ENCODE results near the gene ACP7.
"Not testable (repeated sequence)": the region's sequence is repeated elsewhere in the genome, so short reads cannot be mapped to it uniquely, and the experiment has no call there.

The ACP7 gene

DNA sequence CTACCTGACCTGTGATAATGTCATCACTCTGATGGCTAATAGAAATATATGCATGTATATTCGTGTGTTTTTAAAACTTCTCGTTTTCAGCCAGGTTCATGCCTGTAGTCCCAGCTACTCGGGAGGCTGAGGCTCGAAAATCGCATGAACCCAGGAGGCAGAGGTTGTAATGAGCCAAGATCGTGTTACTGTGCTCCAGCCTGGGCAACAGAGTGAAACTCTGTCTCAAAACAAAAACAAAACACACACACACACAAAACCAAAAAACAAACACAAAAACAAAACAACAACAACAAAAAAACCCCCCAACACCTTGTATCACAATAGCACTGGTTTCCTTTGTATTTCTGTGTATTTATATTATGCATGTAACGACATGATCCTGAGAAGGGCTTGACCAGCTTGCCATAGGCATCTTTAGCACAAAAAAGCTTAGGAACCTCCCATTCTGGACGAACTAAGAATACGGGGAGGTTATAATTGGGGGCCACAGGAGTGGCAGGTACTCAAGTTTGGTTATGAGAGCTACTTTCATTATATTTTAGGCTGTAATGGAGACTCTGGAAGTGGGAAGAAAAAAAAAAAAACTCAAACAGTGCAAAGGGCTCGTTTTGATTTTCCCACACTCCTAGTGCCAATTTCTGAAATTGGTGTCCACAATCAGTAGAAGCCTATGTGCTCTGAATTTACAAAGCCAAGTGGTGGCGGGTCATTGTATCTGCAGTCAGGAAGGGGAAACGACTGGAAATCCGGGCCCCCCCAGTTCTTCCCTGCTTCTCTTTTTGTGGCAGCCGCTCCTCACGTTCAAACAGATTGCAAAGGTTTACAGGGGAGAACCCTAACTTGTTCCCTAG, 1.2 kb upstream of the ACP7 start:
- ChIA-PET POLR2A (no interaction called here), CTCF (interaction anchor here (1.0 to 1.4 kb wide), 3 partner anchors 17 to 27 kb away, joined by 3 to 4 read pairs (median 3); no protein-coding TSS in a partner anchor)
- TF ChIP-seq, protein P1, sequence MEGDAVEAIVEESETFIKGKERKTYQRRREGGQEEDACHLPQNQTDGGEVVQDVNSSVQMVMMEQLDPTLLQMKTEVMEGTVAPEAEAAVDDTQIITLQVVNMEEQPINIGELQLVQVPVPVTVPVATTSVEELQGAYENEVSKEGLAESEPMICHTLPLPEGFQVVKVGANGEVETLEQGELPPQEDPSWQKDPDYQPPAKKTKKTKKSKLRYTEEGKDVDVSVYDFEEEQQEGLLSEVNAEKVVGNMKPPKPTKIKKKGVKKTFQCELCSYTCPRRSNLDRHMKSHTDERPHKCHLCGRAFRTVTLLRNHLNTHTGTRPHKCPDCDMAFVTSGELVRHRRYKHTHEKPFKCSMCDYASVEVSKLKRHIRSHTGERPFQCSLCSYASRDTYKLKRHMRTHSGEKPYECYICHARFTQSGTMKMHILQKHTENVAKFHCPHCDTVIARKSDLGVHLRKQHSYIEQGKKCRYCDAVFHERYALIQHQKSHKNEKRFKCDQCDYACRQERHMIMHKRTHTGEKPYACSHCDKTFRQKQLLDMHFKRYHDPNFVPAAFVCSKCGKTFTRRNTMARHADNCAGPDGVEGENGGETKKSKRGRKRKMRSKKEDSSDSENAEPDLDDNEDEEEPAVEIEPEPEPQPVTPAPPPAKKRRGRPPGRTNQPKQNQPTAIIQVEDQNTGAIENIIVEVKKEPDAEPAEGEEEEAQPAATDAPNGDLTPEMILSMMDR (IDR thresholded peaks at IDR 0.05; ENCODE audit: control extremely low read depth, extremely low read depth, low read depth, missing control alignments): no peak
- DNase-seq (ENCODE audit: extremely low spot score): no peak

DNA sequence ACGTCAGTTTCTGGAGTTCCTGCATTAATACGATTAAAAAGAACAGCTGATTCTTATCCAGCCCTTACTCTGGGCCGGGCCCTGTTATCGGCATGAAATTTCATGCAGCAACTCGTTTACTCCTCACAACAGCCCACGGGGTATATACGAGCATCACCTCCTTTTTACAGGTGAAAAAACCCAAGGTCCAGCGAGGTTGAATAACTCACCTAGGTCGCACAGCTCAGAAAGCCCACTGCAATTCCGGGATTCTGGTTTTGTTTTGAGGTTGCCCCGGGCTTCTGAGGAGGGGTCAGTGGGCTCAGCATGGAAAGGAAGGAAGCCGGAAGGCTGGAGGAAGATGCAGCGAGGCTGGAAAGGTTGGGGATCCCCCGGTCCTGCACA, 577 bp upstream of the ACP7 start:
- POLR2A ChIA-PET: no interaction called here
- CTCF ChIA-PET: interaction anchor here (1.4 kb wide), 1 partner anchor 26 kb away, joined by 4 read pairs; no protein-coding TSS in a partner anchor
- DNase-seq (ENCODE audit: extremely low spot score): no peak
- TF ChIP-seq, protein P1 (IDR thresholded peaks at IDR 0.05; ENCODE audit: control extremely low read depth, extremely low read depth, low read depth, missing control alignments): no peak

DNA sequence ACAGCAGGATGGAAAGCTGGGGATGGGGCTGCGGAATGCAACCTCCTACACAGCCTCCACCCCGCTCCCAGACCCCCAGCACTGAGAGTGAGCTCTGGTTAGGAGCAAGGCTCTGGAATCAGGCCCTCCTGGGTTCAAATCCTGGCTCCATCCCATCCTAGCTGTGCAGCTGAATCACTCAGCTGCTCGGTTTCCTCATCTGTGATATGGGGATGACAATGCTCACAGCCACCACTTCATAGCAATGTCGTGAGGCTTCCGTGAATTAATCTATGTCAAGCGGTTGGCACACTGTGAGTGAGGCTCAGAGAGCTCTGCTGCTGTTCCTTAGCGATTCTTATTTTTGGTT, 538 bp downstream of the ACP7 start:
- CTCF ChIA-PET: no interaction called here
- DNase-seq (ENCODE audit: extremely low spot score): no peak
- TF ChIP-seq, protein P1 (IDR thresholded peaks at IDR 0.05; ENCODE audit: control extremely low read depth, extremely low read depth, low read depth, missing control alignments): no peak
- POLR2A ChIA-PET: no interaction called here

DNA sequence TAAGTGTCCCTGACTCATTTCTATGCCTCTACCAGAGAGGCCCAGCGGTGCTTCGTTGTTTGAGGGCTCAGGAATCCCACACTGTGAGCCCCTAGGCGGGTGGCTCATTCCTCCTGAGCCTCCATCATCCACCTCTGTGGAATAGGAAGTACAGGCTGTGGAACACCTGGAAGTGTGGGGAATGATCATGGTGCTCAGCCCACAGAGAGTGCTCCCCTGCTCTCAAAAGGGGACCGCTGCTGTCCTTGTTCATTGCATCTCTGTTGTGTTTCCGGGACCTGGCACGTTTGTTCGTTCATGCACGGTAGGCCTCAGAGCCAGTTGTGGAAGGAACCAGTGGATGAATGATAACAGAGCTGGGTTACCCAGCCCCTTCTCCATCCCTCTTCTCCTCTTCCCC, 1.2 kb downstream of the ACP7 start:
- no peak for DNase-seq (ENCODE audit: extremely low spot score)
- ChIA-PET POLR2A (no interaction called here), CTCF (interaction anchor here (1.5 to 1.9 kb wide), 2 partner anchors 24 to 34 kb away, joined by 5 read pairs; no protein-coding TSS in a partner anchor)
- TF ChIP-seq, protein P1 (IDR thresholded peaks at IDR 0.05; ENCODE audit: control extremely low read depth, extremely low read depth, low read depth, missing control alignments): no peak

DNA sequence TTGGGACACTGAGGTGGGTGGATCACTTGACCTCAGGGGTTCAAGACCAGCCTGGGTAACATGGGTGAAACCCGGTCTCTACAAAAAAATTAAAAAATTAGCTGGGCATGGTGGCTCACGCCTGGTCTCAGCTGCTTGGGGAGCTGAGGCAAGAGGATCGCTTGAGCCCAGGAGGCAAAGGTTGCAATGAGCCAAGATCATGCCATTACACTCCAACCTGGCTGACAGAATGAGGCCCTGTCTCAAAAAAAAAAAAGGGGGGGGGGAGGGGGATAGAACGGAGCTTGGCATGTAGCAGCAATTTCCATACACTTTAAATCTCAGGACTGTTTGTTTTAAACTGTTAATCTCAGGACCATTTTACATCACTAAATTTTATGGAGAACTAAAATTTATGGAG, 2.2 kb downstream of the ACP7 start:
- DNase-seq (ENCODE audit: extremely low spot score): no peak
- TF ChIP-seq, protein P1 (IDR thresholded peaks at IDR 0.05; ENCODE audit: control extremely low read depth, extremely low read depth, low read depth, missing control alignments): no peak
- POLR2A ChIA-PET: no interaction called here
- CTCF ChIA-PET: interaction anchor here (1.5 to 1.9 kb wide), 2 partner anchors 23 to 35 kb away, joined by 5 read pairs; no protein-coding TSS in a partner anchor

DNA sequence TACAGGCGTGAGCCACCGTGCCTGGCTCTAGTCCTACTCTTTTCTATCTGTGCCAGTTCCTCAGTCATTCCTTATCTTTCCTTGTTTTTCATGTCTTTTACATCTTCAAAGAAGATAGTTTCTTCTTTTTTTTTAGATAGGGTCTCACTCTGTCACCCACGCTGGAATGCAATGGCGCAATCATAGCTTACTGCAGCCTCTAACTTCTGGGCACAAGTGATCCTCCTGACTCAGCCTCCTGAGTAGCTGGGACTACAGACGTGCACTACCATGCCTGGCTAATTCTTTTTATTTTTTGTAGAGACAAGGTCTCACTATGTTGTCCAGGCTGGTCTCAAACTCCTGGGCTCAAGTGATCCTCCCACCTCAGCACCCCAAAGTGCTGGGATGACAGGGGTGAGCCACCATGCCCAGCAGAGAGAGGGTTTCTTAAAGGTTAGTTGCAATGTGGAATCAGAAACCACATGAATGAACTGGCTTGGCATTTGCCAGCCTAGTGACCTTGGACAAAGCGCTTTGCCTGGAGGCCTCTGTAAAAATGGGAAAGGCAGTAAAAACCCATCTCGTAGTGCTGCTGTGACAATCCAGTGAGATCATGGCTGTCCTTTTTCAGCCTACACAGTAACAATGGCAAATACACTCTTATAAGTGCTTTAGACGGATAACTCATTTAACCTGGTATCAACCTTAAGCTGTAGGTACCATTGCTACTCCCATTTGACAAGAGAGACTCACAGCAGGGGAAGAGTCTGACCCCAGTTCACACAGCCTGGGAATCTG, 3.9 kb downstream of the ACP7 start:
- TF ChIP-seq, protein P1 (IDR thresholded peaks at IDR 0.05; ENCODE audit: control extremely low read depth, extremely low read depth, low read depth, missing control alignments): no peak
- DNase-seq (ENCODE audit: extremely low spot score): no peak
- POLR2A ChIA-PET: no interaction called here
- CTCF ChIA-PET: no interaction called here

DNA sequence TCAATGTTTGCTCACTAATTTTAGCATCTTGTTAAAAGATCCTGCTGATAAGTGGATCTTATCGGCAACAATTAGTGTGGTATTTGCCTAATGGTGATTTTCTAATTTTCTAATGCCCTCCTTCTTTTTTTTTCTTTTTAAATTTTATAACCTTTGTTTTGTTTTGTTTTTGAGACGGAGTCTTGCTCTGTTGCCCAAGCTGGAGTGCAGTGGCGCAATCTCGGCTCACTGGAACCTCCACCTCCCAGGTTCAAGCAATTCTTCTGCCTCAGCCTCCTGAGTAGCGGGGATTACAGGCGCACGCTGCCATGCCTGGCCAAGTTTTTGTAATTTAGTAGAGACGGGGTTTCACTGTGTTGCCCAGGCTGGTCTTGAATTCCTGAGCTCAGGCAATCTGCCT, 5.8 kb downstream of the ACP7 start:
- CTCF ChIA-PET; DNase-seq (ENCODE audit: extremely low spot score); POLR2A ChIA-PET: not testable (repeated sequence)
